Activated effector memory CD4-positive, alpha-beta T cell treated with Interleukin-2 at 50 U/mL for 16 hours (primary cell): Measurements from ENCODE around the gene DPYSL4.

Experiments used
- DNase-seq: peaks from one replicate; pipeline ENCODE4 v3.0.0-alpha.2; 2020

DPYSL4 gene

GRCh38 chr10:132186488-132187429 lies at the start of gene DPYSL4:
TSS of gene DPYSL4 (plus strand) at chr10:132186948. CDS start at chr10:132187064, 116 bp downstream.
- DNase-seq, result no peak

- DNase-seq, result no peak
Observed at GRCh38 chr10:132137111-132138072, 49.4 kb upstream of the DPYSL4 start.

GRCh38 chr10:132138133-132138532 lies 48.6 kb upstream of the DPYSL4 start:
- DNase-seq, result no peak

- no peak for DNase-seq
Observed at GRCh38 chr10:132138596-132138995, 48.2 kb upstream of the DPYSL4 start.

DNA sequence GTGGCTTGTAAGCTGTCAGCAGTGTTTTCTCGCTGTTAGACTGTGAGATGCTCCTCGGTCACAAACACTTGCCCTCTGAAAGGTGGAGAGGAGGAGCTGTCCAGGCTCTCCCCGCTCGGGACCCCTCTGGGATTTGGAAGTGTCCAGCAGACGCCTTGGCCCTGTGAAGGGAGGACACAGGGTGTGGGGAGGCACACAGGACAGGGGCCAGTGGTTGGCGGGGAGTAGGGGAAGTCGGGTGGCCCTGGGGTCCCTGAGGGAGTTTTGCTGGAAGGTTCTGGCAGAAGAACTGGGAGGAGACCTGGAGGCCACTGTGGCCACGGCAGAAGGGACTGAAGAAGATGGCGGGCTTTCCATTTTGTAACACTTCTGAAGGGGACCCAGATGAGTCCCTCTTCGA lies 47.2 kb upstream of the DPYSL4 start:
- DNase-seq, result no peak

DNA sequence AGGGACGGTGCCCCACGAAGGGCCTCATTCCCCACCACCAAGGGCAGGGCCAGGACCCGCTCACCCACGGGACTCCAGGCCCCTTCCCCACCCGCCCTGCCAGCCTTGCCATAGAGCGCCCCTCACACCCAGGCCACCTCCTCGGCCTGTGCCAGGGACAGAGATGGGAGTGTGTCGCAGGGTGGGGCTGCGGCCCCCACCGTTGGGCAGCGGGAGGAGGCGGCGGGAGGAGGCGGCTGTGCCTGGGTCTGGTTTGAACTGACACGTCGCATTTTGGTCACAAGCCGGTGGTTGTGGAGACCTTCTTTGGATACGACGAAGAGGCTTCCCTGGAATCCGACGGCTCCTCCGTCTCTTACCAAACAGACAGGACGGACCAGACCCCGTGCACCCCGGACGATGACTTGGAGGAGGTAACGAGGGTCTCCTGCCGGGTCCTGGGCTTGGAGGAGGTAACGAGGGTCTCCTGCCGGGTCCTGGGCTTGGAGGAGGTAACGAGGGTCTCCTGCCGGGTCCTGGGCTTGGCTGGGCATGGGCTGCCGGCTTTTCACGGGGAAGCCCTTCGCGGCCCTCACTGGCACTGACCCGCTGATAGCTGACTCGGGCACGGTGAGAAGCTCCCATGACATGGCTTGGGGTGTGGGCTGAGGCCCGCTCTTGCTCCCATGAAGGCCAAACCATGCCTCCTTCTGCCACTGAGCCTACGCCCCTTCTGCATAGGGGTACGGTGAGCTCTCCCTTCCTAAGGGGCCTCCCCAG lies 46.4 kb upstream of the DPYSL4 start:
- no peak for DNase-seq

DNA sequence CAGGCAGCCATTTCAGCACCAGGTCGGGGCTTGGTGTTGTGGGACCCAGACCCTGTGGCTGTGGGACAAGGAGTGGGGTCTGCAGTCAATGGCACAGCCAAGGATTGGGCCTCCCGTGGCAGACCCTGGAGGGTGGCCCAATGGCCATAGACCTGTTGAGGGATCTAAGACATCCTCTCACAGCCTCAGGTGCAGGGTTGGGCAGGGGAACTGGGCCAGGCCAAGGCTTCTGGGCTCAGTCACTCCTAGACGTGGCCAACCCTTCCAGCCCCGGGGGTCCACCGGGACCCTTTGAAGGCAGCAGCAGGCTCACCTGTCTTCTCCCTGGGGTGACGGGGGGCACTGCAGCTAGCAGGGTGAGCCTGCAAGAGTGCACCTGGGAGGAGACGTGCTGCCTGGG lies 45.7 kb upstream of the DPYSL4 start:
- DNase-seq, result no peak

DNA sequence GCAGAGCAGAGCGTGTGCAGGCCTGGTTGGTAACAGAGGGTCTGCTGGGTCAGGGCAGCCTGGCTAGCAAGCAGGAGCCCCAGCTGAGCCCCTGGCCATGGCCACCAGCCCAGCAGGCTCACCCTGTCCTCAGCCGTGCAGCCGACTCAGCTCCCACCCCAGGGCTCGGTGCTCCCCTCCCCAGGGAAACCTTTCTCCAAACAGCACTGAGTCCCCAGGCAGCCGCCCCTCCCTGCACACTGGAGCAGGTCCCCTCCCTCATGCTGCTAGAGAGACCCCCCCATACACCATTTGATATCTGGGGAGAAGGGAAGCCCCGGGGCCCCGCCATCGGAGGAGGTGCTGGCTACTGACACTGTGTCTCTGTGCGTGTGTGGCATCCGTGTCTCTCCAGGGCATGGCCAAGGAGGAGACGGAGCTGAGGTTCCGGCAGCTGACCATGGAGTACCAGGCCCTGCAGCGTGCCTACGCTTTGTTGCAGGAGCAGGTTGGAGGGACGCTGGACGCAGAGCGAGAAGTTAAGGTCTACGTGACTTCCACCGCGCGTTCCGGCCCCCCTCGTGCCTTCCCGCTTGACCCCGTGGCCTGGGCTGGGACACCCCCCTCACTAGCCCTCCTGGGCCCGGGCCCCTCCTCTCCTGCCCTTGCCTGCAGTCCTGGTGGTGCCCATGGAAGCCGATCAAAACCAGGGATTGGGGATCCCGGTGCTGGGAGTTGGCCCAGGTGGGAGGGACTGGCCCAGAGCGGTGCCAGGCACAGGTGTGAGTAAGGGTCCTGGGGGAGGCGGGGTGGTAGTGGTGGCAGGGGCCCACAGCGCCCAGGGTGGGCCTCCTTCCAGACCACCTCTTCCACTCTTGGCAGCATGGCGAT lies 45.0 kb upstream of the DPYSL4 start:
- DNase-seq, result no peak

DNA sequence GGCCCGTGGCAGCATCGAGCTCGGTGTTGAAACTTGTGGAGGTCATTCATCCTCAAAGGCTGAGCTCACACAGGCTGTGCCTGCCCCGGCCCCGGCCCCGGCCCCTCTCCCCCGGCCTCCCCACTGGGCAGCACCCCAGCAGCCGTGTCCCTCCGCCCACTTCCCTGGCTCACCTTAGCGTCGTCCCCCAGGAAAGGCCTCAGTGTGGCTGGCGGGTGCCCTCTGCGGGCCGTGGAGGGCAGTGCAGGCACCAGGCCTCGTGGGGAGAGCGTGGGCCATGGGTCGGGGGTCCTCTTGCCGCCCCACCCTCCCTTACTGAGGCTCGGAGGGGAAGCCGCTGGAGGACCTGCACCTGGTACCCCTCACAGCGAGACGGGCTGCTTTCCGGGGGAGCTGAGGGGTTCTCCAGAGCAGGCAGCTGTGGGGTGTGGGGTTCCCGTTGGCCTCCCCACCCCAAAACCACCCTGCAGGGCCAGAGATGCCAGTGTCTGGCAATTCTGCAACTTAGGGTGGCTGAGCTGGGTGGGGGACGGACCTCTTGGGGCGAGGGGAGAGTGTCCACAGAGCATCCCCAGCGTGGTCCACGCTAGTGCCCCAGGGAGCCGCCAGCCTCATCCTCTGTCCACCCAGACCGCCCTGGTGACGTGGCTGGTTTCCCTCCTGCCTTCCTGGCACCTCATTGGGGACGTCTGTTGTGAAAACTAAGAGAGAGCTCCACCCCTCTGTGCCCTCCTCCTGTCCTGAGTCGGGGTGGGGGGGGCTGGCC lies 44.2 kb upstream of the DPYSL4 start:
- peak; percentile 9 for DNase-seq

DNA sequence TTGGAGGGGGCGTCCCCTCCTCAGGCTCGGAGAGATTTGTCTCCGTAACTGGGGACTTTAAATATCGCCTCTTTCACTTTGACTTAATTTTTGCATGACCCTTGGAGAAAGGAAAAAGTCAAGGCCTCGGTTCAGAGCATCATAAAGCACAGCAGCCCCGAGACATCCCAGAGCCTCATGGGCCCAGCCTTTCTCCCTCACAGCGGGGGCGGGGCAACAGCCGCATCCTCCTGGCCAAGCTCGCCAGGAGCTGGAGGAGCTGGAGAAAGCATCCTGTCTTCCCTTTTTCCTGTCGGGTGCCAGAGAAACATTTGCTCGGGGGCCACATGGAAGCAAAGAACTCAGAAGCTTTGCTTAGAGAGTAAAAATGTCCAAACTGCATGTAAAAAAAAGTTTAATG lies 43.6 kb upstream of the DPYSL4 start:
- DNase-seq, result no peak

DNA sequence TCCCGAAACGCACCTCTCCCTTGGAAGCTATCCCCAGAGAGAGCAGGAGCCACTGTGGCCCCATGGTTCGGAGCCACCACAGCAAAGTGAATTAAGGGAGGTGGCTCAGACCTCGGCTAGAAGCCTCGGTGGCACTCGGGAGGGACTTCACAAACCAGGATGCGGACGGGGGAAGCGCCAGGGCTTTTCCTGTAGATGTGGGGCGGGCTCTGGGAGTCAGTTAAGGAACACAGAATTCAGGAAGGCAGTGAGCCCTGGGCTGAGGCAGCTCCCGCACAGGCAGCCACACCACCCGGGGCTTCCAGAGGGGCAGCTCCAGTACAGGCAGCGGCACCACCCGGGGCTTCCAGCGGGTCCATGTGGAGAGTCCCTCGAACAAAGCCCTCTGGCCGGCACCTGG lies 42.7 kb upstream of the DPYSL4 start:
- DNase-seq, result no peak

DNA sequence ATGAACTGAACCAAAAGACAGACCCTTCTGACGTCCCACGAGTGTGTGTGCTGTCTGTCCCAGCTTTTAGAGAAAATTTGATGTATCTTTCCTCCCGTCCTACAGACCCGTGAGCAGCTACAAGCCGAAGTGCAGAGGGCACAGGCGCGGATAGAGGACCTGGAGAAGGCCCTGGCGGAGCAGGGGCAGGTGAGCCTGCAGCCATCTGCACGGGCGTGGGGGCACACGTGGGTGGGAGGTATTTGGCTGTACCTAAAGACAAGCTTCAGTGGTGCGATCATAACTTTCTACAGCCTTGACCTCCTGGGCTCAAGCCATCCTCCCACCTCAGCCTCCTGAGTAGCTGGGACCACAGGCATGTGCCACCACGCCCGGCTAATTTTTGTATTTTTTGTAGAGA lies 41.7 kb upstream of the DPYSL4 start:
- no peak for DNase-seq

GRCh38 chr10:132145521-132146185 lies 41.1 kb upstream of the DPYSL4 start:
- DNase-seq, result no peak

GRCh38 chr10:132146271-132146671 lies 40.5 kb upstream of the DPYSL4 start:
- no peak for DNase-seq

DNA sequence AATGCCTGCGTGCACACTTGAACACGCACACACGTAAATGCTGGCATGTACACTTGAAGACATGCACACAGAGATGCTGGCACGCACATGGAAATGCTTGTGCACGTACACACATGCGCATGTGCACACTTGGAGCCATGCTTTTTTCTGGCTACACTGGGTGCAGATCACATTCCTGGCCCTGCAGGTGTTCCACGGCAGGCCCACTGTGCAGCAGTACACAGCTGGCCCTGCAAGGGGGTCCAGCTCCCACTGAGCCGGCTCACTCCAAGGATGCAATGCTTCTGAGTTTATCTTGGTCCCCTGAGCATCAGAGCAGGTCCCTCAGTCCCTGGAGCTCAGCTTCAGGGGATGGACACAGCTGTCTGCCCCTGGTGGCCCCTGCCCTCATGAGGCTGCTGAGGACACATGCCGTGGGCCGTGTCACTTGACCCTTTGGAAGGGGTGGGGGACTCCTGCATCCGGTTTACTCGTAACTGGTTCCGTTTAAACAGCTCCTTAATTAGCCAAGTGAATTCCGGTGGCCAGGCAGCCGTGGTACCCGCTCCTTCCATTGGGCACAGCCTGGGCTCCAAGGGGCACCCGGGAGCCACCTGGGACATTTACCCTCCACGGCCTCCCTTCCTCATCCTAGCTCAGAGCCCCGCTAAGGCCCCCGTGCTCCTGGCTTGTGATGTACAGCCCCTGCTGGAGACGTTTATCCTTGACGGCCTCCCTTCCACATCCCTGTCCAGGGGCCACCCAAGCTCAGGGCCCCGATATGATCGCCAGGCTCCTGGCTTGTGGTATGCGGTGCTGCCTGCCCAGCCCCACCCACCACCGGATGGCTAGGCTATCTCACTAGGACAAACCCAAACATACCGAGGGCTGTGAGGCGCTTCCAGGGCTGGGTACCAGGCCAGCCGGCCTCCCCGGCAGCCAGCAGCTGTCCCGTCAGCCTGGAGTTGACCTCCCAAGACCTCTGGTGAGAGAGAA lies 39.5 kb upstream of the DPYSL4 start:
- no peak for DNase-seq

GRCh38 chr10:132148261-132149251 lies 38.2 kb upstream of the DPYSL4 start:
- no peak for DNase-seq

GRCh38 chr10:132149271-132149670 lies 37.5 kb upstream of the DPYSL4 start:
- no peak for DNase-seq

GRCh38 chr10:132149917-132150316 lies 36.8 kb upstream of the DPYSL4 start:
- no peak for DNase-seq
